ENCODE measurements around the gene MRPL51.
A peak's percentile ranks its signal among the peaks of the same experiment; 100 is the strongest.
"Not testable (repeated sequence)": the region's sequence is repeated elsewhere in the genome, so short reads cannot be mapped to it uniquely, and the experiment has no call there.

MRPL51 gene

GRCh38 chr12:6488240-6488639, 4.8 kb downstream of the MRPL51 start:
- no peak for DNase-seq (ENCODE audit: low spot score)

- DNase-seq (ENCODE audit: low spot score), result peak; percentile 90
Observed at GRCh38 chr12:6478416-6478815, 14.6 kb downstream of the MRPL51 start.

GRCh38 chr12:6477601-6478377, 15.3 kb downstream of the MRPL51 start:
- DNase-seq (ENCODE audit: low spot score), result not testable (repeated sequence)

GRCh38 chr12:6476489-6476888, 16.6 kb downstream of the MRPL51 start:
- DNase-seq (ENCODE audit: low spot score), result peak; percentile 63

GRCh38 chr12:6475233-6475975, 17.7 kb downstream of the MRPL51 start:
- not testable (repeated sequence) for DNase-seq (ENCODE audit: low spot score)

- no peak for DNase-seq (ENCODE audit: low spot score)
Observed at GRCh38 chr12:6472491-6472890, 20.6 kb downstream of the MRPL51 start.

- peak; percentile 45 for DNase-seq (ENCODE audit: low spot score)
Observed at GRCh38 chr12:6471989-6472360, 21.1 kb downstream of the MRPL51 start.

GRCh38 chr12:6470375-6471163, 22.5 kb downstream of the MRPL51 start, which contains the start of gene VAMP1:
Gene VAMP1, minus strand, starts transcription at chr12:6470677. Its CDS starts 146 bp downstream, at chr12:6470531.
- DNase-seq (ENCODE audit: low spot score), result peak; percentile 97

GRCh38 chr12:6469609-6470374, 23.3 kb downstream of the MRPL51 start:
- no peak for DNase-seq (ENCODE audit: low spot score)

- no peak for DNase-seq (ENCODE audit: low spot score)
Observed at GRCh38 chr12:6469092-6469491, 24.0 kb downstream of the MRPL51 start.

GRCh38 chr12:6468283-6468575, 24.8 kb downstream of the MRPL51 start:
- peak; percentile 20 for DNase-seq (ENCODE audit: low spot score)

GRCh38 chr12:6467571-6468282, 25.3 kb downstream of the MRPL51 start:
- DNase-seq (ENCODE audit: low spot score), result not testable (repeated sequence)

GRCh38 chr12:6466751-6467150, 26.3 kb downstream of the MRPL51 start:
- not testable (repeated sequence) for DNase-seq (ENCODE audit: low spot score)

- DNase-seq (ENCODE audit: low spot score), result no peak
Observed at GRCh38 chr12:6466184-6466573, 26.9 kb downstream of the MRPL51 start.

GRCh38 chr12:6465467-6466183, 27.4 kb downstream of the MRPL51 start:
- DNase-seq (ENCODE audit: low spot score), result peak; percentile 72

- DNase-seq (ENCODE audit: low spot score), result no peak
Observed at GRCh38 chr12:6464531-6464930, 28.5 kb downstream of the MRPL51 start.

- no peak for DNase-seq (ENCODE audit: low spot score)
Observed at GRCh38 chr12:6463858-6464257, 29.2 kb downstream of the MRPL51 start.

GRCh38 chr12:6463216-6463615, 29.8 kb downstream of the MRPL51 start:
- DNase-seq (ENCODE audit: low spot score), result no peak

- DNase-seq (ENCODE audit: low spot score), result no peak
Observed at GRCh38 chr12:6462234-6462995, 30.6 kb downstream of the MRPL51 start.

All from GM03348 (cell line).